Omental fat pad (tissue), 4 donors: ENCODE data around the gene NOP53. TPM values are rescaled to one million over a fixed set of nuclear protein-coding genes. Genes with fewer than 3 reads are reported as not detected.

Experiments
- ATAC-seq: fragments of 150-250 bp; one replicate; pipeline ENCODE4 v1.9.1; 2016; ENCODE audit warnings: mild to moderate bottlenecking, moderate library complexity; ENCODE audit not compliant: low FRiP score
- DNase-seq: peaks from one replicate; pipeline ENCODE4 v3.0.0-alpha.2; 2019; ENCODE audit warnings: low spot score
- CTCF ChIP-seq, 3 donors: fragments of 450-650 bp; IDR thresholded peaks; one replicate each; pipeline ENCODE4 v1.5.1; 2016 to 2017; ENCODE audit warnings: antibody characterized with exemption in 3 of 3, mild to moderate bottlenecking in 3 of 3, moderate library complexity in 2 of 3
- total RNA-seq, 4 donors: library from RNA; depleted of rRNA; stranded (reverse); fragments of >200 nt; gene quantifications; one replicate each; pipeline ENCODE4 v1.1.0, GENCODE V29; 2016

Gene NOP53
- total RNA-seq, result 100 to 1,000 TPM; 212 to 267 (median 232) TPM

DNA sequence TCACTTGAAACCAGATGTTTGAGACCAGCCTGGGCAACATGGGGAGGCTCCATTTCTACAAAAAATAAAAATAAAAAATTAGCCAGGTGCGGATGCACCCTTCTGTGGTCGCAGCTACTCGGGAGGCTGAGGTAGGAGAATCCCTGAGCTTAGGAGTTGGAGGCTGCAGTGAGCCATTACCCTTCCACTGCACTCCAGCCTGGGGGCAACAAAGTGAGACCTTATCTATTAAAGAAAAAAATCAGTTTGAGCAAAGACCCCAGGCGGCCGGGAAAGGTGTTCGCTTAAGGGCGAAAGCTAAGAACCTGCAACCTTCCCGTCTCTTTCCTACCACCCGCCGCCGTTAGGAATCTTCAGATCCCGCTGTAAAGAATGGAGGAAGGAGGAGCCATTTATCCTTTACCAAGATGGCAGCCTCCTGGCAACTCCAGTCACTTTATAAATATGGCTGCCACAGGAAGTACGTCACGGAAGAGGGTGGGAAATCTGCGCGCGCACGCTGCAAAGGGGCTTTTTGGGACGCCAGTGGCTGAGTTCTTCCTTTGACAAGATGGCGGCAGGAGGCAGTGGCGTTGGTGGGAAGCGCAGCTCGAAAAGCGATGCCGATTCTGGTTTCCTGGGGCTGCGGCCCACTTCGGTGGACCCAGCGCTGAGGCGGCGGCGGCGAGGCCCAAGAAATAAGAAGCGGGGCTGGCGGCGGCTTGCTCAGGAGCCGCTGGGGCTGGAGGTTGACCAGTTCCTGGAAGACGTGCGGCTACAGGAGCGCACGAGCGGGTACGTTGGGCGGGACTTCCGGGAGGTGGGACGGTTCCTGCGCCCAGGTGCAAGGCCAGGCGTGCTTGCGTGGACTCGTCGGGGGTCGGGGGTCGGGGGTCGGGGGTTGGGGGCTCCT, at the start of gene NOP53:
TSS of gene NOP53 (plus strand) at position 537 of the 892 bp plus-strand sequence. CDS start at position 551, 14 bp downstream.
- ATAC-seq (peak; percentile 48), DNase-seq (peak; percentile 96)
- TF ChIP-seq CTCF (IDR thresholded peaks at IDR 0.05), result no peak

- no peak for TF ChIP-seq CTCF (IDR thresholded peaks at IDR 0.05)
- no peak for ATAC-seq
- DNase-seq, result no peak
These were observed 48.7 kb upstream of the NOP53 start for GRCh38 chr19:47696635-47697034.

- DNase-seq, result peak; percentile 46
- peak in 2 of 3 donors; percentile 38 to 99 for TF ChIP-seq CTCF (IDR thresholded peaks at IDR 0.05)
- peak; percentile 77 for ATAC-seq
These were observed 47.3 kb upstream of the NOP53 start for GRCh38 chr19:47697863-47698609.

GRCh38 chr19:47698631-47699359, 46.6 kb upstream of the NOP53 start:
- DNase-seq, result no peak
- ATAC-seq, result no peak
- TF ChIP-seq CTCF (IDR thresholded peaks at IDR 0.05), result no peak

- ATAC-seq, result no peak
- DNase-seq, result no peak
- peak in 1 of 3 donors; percentile 49 for TF ChIP-seq CTCF (IDR thresholded peaks at IDR 0.05)
These were observed 45.9 kb upstream of the NOP53 start for GRCh38 chr19:47699360-47699917.

DNA sequence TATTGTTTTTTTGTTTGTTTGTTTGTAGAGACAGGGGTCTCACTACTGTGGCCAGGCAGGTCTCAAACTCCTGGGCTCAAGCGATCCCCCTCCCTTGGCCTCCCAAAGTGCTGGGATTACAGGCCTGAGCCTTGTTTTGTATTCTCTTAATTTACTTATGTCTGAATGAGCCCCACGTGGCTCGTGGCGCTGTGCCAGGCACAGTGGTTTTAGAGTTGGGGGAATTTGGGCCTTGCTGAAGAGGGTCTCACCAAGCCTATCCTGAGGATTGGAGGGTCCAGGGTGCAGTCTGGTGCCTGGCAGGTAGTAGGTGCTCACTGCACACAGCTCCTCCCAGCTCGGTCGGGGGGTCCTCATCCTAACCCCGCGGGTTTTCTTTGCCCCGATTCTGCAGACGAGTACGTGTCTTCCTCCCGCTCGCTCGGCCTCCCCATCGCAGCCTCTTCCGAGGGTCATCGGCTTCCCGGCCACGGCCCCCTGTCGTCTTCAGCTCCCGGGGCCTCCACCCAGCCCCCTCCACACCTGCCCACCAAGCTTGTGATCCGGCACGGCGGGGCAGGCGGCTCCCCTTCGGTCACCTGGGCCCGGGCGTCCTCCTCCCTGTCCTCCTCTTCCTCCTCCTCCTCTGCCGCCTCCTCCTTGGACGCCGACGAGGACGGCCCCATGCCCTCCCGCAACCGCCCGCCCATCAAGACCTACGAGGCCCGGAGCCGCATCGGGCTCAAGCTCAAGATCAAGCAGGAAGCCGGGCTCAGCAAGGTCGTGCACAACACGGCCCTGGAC, 44.2 kb upstream of the NOP53 start:
- no peak for DNase-seq
- TF ChIP-seq CTCF (IDR thresholded peaks at IDR 0.05), result no peak
- no peak for ATAC-seq
